Airway epithelial cell (primary cell): ENCODE measurements around the gene FAM117A. TPM values are rescaled to one million over a fixed set of nuclear protein-coding genes. Genes with fewer than 3 reads are reported as not detected.

Source experiments
- total RNA-seq: library from RNA; depleted of rRNA; stranded (reverse); fragments of >200 nt; gene quantifications from 2 replicates; pipeline ENCODE4 v1.2.3, GENCODE V29; 2015

FAM117A gene, protein sequence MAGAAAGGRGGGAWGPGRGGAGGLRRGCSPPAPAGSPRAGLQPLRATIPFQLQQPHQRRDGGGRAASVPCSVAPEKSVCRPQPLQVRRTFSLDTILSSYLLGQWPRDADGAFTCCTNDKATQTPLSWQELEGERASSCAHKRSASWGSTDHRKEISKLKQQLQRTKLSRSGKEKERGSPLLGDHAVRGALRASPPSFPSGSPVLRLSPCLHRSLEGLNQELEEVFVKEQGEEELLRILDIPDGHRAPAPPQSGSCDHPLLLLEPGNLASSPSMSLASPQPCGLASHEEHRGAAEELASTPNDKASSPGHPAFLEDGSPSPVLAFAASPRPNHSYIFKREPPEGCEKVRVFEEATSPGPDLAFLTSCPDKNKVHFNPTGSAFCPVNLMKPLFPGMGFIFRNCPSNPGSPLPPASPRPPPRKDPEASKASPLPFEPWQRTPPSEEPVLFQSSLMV
- total RNA-seq: 2.8 and 6.1 TPM in 2 replicates

DNA sequence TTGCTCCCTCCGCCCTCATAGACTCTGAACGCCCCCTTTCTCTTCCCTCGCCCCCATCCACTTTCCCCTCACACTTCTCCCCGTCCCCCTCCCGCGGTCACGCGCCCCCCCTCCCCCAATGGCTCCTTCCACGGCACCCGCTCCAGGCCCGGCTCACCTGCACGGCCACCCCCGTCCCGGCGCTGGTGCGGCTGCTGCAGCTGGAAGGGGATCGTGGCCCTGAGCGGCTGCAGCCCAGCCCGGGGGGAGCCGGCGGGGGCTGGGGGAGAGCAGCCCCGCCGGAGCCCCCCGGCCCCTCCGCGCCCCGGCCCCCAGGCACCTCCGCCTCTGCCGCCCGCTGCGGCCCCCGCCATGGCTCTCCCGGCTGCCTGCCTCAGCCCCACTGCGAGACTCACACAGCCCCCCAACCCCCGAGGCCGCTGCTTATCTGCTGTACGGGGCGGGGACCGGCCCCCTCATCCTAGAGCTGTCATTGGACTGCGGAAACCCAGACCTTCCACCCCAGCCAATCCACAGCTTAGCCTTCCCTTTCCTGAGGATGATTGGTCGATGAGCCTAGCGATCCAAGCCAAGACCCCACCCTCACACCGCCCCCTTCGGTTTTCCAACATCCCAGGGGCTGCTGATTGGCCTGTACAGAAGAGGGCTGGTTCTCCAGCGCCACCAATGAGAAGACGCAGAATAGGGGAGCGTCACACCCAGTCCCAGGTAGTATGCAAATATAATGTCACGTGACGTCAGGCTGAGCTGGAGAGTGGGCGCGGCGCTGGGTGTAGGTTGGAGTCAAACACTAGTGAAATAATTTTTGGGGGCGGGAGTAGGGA is at the start of gene FAM117A:
Gene FAM117A, minus strand, starts transcription at position 397 of the 824 bp plus-strand sequence. Its CDS starts 44 bp downstream, at position 353.

DNA sequence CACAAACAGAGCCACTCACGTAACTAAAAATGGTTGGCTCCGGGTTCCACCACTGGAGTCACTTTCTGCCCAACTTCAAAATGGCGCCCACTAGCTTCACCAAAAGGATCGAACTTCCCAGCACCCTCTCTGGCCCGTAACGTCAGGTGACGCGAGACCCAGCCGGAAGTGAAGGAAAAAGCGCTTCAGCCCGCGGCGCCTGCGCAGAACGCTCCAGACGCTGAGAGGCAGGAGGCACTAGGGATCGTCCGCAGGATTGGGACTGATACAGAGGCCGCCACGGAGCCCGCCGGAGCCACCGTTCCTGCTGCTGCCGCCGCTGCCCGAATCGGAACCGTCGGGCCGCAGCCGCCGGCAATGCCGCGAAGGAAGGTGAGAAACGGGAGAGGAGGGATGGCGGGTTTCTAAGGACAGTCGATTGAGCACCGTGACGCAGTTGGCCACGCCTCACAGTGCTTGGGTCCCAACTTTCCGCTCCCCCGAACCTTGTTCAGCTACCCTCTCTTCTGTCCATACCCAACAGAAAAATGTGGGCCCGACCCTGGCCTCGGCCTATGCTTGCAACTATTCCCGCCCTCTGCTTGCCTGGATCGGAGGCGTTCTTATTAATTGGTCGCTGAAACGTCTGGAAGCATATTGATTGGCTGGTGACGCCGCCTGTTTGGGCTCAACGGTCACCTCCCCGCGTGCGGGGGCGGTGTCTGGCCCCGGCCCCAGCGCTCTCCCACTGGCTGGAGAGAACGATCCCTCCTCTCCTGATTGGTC is 24.7 kb upstream of the FAM117A start, which contains the start of gene KAT7:
Gene KAT7, plus strand, starts transcription at position 204 of the 765 bp plus-strand sequence. Its CDS starts 154 bp downstream, at position 358.

DNA sequence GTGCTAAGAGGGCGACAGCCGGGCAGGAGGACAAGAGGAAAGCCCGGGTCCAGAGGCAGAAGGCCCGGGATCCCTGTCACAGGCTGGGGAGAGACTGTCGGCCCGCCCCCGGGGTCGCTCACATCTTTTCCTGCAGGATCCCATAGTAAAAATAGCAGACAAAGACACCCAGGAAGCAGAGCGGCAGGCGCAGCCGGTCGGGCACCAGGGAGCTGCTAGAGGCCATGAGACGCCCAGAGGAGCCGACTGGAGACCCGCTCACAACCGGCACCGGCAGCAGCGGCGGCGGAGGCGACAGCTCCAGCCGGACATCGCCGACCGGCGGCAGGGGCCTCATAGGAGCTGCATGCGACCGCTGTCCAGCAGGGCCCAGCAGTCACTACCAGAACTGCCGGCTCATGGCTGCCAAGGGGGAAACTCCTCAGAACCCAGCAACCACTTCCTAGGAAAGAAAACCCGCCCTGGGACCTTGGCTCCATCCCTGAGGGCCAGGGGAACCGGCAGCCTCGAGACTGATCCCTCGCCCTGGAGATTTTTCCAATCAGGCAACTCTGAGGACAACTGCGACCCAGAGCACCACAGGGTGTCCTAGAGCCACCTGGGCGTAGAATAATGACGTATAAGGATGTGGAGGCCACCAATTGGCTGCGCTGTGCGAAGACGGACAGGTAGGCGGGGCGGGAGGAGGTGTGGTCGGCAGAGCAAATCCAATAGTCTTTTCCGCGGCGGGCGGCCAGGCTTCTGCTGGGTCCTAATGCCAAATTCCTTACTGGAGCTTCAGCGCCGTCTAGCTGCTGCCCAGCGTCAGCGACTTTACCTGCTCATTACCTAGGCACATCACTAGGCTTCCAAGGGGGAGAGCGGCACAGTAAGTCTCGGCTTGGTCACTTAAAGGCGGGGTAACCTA is 56.1 kb downstream of the FAM117A start, which contains the start of gene SLC35B1:
Gene SLC35B1, minus strand, starts transcription at position 357 of the 907 bp plus-strand sequence. Its CDS starts 131 bp downstream, at position 226.

DNA sequence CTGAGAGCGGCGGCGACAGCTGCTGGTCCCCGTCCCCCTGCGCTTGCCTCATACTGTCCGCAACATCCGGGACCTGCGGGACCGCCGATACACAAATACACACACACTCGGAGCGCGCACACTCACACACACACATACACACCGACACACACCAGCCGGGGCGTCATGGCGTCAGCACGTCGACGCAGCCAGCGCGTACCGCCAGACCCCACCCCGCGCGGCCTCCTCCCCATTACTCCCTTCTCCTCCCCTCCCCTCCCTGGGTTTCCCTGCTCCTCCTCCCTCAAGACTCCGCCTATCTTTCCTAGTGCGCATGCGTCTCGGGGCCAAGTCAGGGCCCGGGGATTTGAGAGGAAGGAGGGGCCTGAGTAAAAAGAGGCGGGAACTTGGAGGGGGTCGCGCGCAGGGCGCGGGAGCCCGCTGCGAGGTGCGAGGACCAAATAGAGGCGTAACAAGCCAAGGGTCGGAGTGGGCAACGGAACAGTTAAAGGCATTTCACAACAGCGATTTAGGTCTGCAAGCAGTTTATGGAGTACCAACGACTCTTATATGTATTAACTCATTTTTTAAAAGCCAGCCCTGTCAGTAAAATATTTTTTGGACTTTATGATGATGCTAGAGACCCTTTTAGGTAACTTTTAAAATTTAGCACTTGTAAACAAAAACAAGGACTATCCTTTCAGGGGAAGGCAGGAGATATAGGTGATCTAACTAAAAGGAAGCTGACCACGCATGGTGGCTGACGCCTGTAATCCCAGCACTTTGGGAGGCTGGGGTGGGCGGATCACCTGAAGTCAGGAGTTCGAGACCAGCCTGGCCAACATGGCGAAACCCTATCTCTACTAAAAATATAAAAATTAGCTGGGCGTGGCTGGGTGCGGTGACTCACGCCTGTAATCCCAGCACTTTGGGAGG is 85.7 kb downstream of the FAM117A start, which contains the start of gene SPOP:
Gene SPOP, minus strand, starts transcription at position 165 of the 915 bp plus-strand sequence. CDS start 55,287 bp downstream, outside the sequence.

Other genes starting within 250 kb of the FAM117A start
- gene NXPH3, start 188.3 kb downstream of the FAM117A start, total RNA-seq: 0.21 and 0.23 TPM in 2 replicates
- gene SPOP, start 86.0 kb downstream of the FAM117A start, total RNA-seq: 21.9 and 24.9 TPM in 2 replicates
- gene SLC35B1, start 56.2 kb downstream of the FAM117A start, total RNA-seq: 50.1 and 52.7 TPM in 2 replicates
- 26.2 and 38.5 TPM in 2 replicates for gene KAT7, start 24.6 kb upstream of the FAM117A start, total RNA-seq
- gene TAC4, start 83.9 kb upstream of the FAM117A start, total RNA-seq: not detected in 2 replicates
- 0.14 TPM in 1 of 2 replicates, not detected in the other for gene DLX4, start 205.1 kb upstream of the FAM117A start, total RNA-seq
- 0.46 and 0.99 TPM in 2 replicates for gene DLX3, start 231.1 kb upstream of the FAM117A start, total RNA-seq